ENCODE measurements around the gene TPP2. TPM values are rescaled to one million over a fixed set of nuclear protein-coding genes. Genes with fewer than 3 reads are reported as not detected.

Gene TPP2
- total and polyA plus RNA-seq, 9 of the 15 experiments (the other 6 are each of a cell fraction or from before 2014, with no cell fraction given): 18.8 to 87.7 (median 55.9) TPM

DNA sequence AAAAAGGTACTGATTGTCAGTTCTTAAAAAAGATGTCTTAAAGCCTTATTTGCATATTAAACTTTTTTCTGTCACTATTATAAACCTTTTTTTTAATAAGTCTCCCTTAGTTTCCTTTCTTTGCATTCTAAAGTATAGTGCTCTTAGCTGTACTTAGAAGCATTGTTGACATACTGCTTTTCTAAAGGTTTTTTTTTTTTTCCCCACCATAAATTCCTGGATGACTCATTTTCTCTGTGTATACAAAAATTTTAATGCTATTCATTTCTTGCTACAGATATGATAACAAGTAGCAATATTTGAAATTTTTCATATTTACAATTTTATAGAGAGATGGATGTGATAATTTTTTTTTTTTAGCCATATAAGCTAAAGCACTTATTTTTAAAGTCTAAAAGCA, 54.6 kb downstream of the TPP2 start:
- no peak for FAIRE-seq

More for the DNA sequence above, 54.6 kb downstream of the TPP2 start:
- POLR2A ChIA-PET: no interaction called here
- no peaks in the 10 kb centered on the region for H3K9me3 ChIP-seq (replicated peaks; ENCODE audit: control insufficient read depth, insufficient read depth, low read depth, low read length)
- TF ChIP-seq RBM14 (IDR thresholded peaks at IDR 0.05; ENCODE audit: borderline replicate concordance, insufficient read depth, low read depth, low read length): no peak
- TF ChIP-seq, protein P1, sequence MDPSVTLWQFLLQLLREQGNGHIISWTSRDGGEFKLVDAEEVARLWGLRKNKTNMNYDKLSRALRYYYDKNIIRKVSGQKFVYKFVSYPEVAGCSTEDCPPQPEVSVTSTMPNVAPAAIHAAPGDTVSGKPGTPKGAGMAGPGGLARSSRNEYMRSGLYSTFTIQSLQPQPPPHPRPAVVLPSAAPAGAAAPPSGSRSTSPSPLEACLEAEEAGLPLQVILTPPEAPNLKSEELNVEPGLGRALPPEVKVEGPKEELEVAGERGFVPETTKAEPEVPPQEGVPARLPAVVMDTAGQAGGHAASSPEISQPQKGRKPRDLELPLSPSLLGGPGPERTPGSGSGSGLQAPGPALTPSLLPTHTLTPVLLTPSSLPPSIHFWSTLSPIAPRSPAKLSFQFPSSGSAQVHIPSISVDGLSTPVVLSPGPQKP (CRISPR knock-in tag; IDR thresholded peaks at IDR 0.05): no peak
- TF ChIP-seq CBFA2T3 (IDR thresholded peaks at IDR 0.05): no peak
- no peak for TF ChIP-seq NCOA6 (IDR thresholded peaks at IDR 0.05)
- TF ChIP-seq RFX7 (CRISPR knock-in tag; IDR thresholded peaks at IDR 0.05): no peak
- TF ChIP-seq, protein P2, sequence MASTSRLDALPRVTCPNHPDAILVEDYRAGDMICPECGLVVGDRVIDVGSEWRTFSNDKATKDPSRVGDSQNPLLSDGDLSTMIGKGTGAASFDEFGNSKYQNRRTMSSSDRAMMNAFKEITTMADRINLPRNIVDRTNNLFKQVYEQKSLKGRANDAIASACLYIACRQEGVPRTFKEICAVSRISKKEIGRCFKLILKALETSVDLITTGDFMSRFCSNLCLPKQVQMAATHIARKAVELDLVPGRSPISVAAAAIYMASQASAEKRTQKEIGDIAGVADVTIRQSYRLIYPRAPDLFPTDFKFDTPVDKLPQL (IDR thresholded peaks at IDR 0.05; ENCODE audit: extremely low read depth, insufficient read length): no peak
- no peak for TF ChIP-seq RFX5 (IDR thresholded peaks at IDR 0.05; ENCODE audit: low read depth, low read length)
- no peak for TF ChIP-seq SAP30 (IDR thresholded peaks at IDR 0.05; ENCODE audit: borderline replicate concordance, insufficient read depth, low read depth, low read length, poor library complexity, severe bottlenecking)
- TF ChIP-seq, protein P3, sequence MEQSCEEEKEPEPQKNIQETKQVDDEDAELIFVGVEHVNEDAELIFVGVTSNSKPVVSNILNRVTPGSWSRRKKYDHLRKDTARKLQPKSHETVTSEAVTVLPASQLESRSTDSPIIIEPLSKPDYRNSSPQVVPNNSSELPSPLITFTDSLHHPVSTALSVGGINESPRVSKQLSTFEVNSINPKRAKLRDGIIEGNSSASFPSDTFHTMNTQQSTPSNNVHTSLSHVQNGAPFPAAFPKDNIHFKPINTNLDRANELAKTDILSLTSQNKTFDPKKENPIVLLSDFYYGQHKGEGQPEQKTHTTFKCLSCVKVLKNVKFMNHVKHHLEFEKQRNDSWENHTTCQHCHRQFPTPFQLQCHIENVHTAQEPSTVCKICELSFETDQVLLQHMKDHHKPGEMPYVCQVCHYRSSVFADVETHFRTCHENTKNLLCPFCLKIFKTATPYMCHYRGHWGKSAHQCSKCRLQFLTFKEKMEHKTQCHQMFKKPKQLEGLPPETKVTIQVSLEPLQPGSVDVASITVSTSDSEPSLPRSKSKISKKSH (CRISPR knock-in tag; IDR thresholded peaks at IDR 0.05): no peak
- no peak for TF ChIP-seq ZNF778 (CRISPR knock-in tag; IDR thresholded peaks at IDR 0.05)
- no peak for TF ChIP-seq MCM2 (IDR thresholded peaks at IDR 0.05; ENCODE audit: low read depth)
- TF ChIP-seq, protein P4, sequence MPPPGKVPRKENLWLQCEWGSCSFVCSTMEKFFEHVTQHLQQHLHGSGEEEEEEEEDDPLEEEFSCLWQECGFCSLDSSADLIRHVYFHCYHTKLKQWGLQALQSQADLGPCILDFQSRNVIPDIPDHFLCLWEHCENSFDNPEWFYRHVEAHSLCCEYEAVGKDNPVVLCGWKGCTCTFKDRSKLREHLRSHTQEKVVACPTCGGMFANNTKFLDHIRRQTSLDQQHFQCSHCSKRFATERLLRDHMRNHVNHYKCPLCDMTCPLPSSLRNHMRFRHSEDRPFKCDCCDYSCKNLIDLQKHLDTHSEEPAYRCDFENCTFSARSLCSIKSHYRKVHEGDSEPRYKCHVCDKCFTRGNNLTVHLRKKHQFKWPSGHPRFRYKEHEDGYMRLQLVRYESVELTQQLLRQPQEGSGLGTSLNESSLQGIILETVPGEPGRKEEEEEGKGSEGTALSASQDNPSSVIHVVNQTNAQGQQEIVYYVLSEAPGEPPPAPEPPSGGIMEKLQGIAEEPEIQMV (tag; conservative IDR thresholded peaks at IDR 0.05; ENCODE audit: low read depth): no peak
- no peak for TF ChIP-seq ZFP1 (CRISPR knock-in tag; IDR thresholded peaks at IDR 0.05)
- TF ChIP-seq, protein P5, sequence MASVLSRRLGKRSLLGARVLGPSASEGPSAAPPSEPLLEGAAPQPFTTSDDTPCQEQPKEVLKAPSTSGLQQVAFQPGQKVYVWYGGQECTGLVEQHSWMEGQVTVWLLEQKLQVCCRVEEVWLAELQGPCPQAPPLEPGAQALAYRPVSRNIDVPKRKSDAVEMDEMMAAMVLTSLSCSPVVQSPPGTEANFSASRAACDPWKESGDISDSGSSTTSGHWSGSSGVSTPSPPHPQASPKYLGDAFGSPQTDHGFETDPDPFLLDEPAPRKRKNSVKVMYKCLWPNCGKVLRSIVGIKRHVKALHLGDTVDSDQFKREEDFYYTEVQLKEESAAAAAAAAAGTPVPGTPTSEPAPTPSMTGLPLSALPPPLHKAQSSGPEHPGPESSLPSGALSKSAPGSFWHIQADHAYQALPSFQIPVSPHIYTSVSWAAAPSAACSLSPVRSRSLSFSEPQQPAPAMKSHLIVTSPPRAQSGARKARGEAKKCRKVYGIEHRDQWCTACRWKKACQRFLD (CRISPR knock-in tag; IDR thresholded peaks at IDR 0.05): no peak
- TF ChIP-seq BMI1 (IDR thresholded peaks at IDR 0.05; ENCODE audit: low read length): no peak
- no peak overlapping the region for H3K9ac ChIP-seq (ENCODE audit: insufficient read depth in 1 of 2, low read depth in 2 of 2, low read length in 2 of 2)
- in situ Hi-C loops (cut with MboI): no loop called here
- no peak for DNase-seq (ENCODE audit: extremely low read depth in 1 of 4, low spot score in 3 of 4)
- no peak for ATAC-seq
- intact Hi-C loops (cut with micrococcal nuclease): loop anchor here (5.0 kb wide), 1 partner anchor 39 kb away; no protein-coding TSS in a partner anchor
- no peaks in the 10 kb centered on the region; the same call in 1 of the 2 replicates for H4K20me1 ChIP-seq (replicated peaks; ENCODE audit: control insufficient read depth, insufficient read depth, low read length)
- H3K4me2 ChIP-seq (ENCODE audit: insufficient read depth, low read length): no peak overlapping the region
- H3K4me3 ChIP-seq: no peak overlapping the region
- BruUV-seq (replicated peaks): no TSS peak
- H3K27me3 ChIP-seq (ENCODE audit: control insufficient read depth in 2 of 2, insufficient read depth in 2 of 2, low read length in 2 of 2): no peaks in the 10 kb centered on the region
- no peak overlapping the region for H3K27ac ChIP-seq (ENCODE audit: extremely low read depth, low read depth, low read length)
- H3K79me2 ChIP-seq (ENCODE audit: control insufficient read depth, insufficient read depth, low read length): no peaks in the 10 kb centered on the region
- H3K9me1 ChIP-seq (ENCODE audit: control insufficient read depth, insufficient read depth, low read length): no peaks in the 10 kb centered on the region
- peaks cover 90% of the 10 kb centered on the region for H3K36me3 ChIP-seq (ENCODE audit: control insufficient read depth, insufficient read depth, low read length)
- no peak overlapping the region for H2AFZ ChIP-seq (ENCODE audit: low read depth, low read length)
- no peaks in the 10 kb centered on the region for H3K4me1 ChIP-seq (replicated peaks in 1 of 2; ENCODE audit: control insufficient read depth in 2 of 2, insufficient read depth in 2 of 2, low read length in 2 of 2)
- CTCF ChIA-PET (ENCODE audit: low intra/inter-chr PET ratio): no interaction called here

All from K562 (cell line).